ENCODE results near the gene ASB8. TPM values are rescaled to one million over a fixed set of nuclear protein-coding genes. Genes with fewer than 3 reads are reported as not detected.

The ASB8 gene
- total RNA-seq, result 15.5 and 16.5 TPM in 2 replicates

DNA sequence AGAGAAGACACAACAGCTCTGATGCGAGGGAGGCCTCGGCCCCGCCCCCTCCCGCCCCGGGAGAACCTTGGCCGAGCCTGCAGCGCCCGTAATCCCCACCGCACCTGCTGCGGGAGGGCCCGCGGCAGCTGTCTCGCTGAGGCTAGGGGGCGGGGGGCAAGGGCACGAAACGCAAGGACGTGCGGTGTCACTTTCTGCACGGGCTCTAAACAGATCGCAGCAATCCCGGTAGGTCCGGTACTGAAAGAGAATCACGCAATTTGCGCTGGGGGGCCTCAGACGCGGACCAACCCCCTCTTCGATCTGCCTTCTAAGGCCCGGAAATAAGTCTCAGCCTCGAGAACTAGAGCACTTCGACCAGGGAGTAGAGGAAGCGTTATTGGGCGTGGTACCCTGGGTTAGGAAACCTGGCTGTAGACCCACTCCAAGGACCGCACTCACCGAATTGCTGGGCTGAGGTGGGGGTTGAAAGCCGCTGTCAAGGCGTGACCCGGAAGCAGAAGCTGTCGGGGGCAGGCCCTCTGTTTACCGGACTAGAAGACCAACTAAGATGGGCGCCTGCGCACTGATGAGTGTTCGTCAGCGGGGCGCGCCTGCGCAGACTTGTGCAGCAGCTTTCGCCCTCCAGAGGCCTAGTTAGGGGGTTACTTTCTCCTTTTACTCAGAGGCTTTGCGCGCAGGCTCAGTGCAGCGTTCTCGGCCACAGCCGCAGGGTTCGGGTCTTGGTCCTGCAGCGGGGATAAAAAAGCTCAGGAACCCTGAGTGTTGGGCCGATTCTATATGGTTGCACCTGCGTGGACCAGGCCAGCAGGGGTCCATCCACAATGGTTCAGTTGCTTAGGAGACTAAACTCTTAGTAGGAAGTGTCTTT lies at the start of gene ASB8:
TSS of gene ASB8 (minus strand) at position 498 of the 871 bp plus-strand sequence. CDS start 4,019 bp downstream, outside the sequence.

DNA sequence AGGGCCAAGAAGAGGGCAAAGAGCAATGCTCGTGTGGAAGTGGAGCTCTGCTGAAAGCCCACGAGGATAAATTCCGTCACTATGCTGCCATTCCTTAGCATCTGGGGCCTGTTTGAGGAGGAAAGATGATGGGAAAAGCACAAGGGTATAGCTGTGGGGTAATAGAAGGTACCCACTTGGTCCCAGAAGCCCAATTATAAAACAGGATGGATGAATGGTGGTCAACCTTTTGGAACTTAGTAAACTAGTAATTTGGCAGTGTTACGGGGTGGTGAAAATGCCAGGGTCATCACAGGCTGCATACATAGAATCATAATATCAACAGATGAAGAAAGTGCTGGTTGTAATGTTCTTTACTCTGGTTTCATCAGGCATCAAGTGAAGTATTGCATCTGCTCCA lies 45.9 kb upstream of the ASB8 start, which contains the start of gene OR10AD1:
TSS of gene OR10AD1 (minus strand) at position 101 of the 400 bp plus-strand sequence. CDS start at position 101, 0 bp downstream.

GRCh38 chr12:48183091-48183875 lies 26.0 kb upstream of the ASB8 start, which contains the start of gene CCDC184:
Gene CCDC184, plus strand, starts transcription at chr12:48183644. Its CDS starts 479 bp downstream, at chr12:48184123.

GRCh38 chr12:48119078-48119833 lies 38.1 kb downstream of the ASB8 start, which contains the start of gene PFKM:
Gene PFKM, plus strand, starts transcription at chr12:48119364. Its CDS starts 3,411 bp downstream, at chr12:48122775.

GRCh38 chr12:48105867-48106680 lies 51.2 kb downstream of the ASB8 start, which contains the start of gene SENP1:
Gene SENP1, minus strand, starts transcription at chr12:48106079. Its CDS starts 4,607 bp downstream, at chr12:48101472.

Other genes with a start within 250 kb of the ASB8 start
- 70.7 and 135 TPM in 2 replicates for gene TMEM106C, start 193.9 kb downstream of the ASB8 start, total RNA-seq
- gene COL2A1, start 153.0 kb downstream of the ASB8 start, total RNA-seq, result 0.49 and 0.51 TPM in 2 replicates
- 11.0 and 11.9 TPM in 2 replicates for gene SENP1, start 51.4 kb downstream of the ASB8 start, total RNA-seq
- 41.9 and 44.0 TPM in 2 replicates for gene PFKM, start 38.2 kb downstream of the ASB8 start, total RNA-seq
- 0.25 and 0.33 TPM in 2 replicates for gene CCDC184, start 26.1 kb upstream of the ASB8 start, total RNA-seq
- gene OR10AD1, start 45.8 kb upstream of the ASB8 start, total RNA-seq, result not detected in 2 replicates
- 4.9 and 10.0 TPM in 2 replicates for gene ZNF641, start 193.4 kb upstream of the ASB8 start, total RNA-seq